Aorta (tissue), 5 donors: Measurements from ENCODE around the gene HOXB3. TPM values are rescaled to one million over a fixed set of nuclear protein-coding genes. Genes with fewer than 3 reads are reported as not detected.

ENCODE experiments used
- ATAC-seq: fragments of 200-7000 bp; cut with Tn5 transposase; one replicate; pipeline ENCODE4 v1.9.1; 2022; ENCODE audit warnings: moderate library complexity; ENCODE audit not compliant: low FRiP score
- DNase-seq, 2 donors: peaks; one replicate each; pipeline ENCODE4 v3.0.0-alpha.2; 2020
- H3K27ac ChIP-seq, 2 donors: one replicate each; pipeline ENCODE4 v1.5.1; 2013; ENCODE audit warnings: low read length in 2 of 2, mild to moderate bottlenecking in 2 of 2, moderate library complexity in 2 of 2, control low read depth in 1 of 2, inconsistent platforms in 1 of 2, low read depth in 1 of 2
- H3K27me3 ChIP-seq, 2 donors: one replicate each; pipeline ENCODE4 v1.6.1; 2013; ENCODE audit warnings: control low read depth in 1 of 2, low read length in 1 of 2, mild to moderate bottlenecking in 1 of 2, moderate library complexity in 1 of 2; ENCODE audit not compliant: insufficient read depth in 2 of 2, control insufficient read depth in 1 of 2
- H3K36me3 ChIP-seq, 2 donors: one replicate each; pipeline ENCODE4 v1.6.1; 2013; ENCODE audit warnings: control low read depth in 1 of 2, low read length in 1 of 2, mild to moderate bottlenecking in 1 of 2; ENCODE audit not compliant: insufficient read depth in 2 of 2, control insufficient read depth in 1 of 2
- H3K4me1 ChIP-seq, 2 donors: one replicate each; pipeline ENCODE4 v1.6.1; 2013; ENCODE audit warnings: low read length in 2 of 2, control low read depth in 1 of 2, mild to moderate bottlenecking in 1 of 2, moderate library complexity in 1 of 2; ENCODE audit not compliant: insufficient read depth in 2 of 2, control insufficient read depth in 1 of 2
- H3K4me3 ChIP-seq, 2 donors: one replicate each; pipeline ENCODE4 v1.5.1; 2013; ENCODE audit warnings: low read length in 2 of 2, control low read depth in 1 of 2, mild to moderate bottlenecking in 1 of 2
- H3K9me3 ChIP-seq: one replicate; pipeline ENCODE4 v1.6.1; 2013; ENCODE audit warnings: mild to moderate bottlenecking, low read length; ENCODE audit not compliant: control insufficient read depth
- WGBS, 2 donors: extraction: QIAGEN DNeasy Blood & Tissue Kit; methylation state at CpG; one replicate each; pipeline ENCODE4 v1.1.7; 2013; 5-methylcytosine and 5-hydroxymethylcytosine counted together
- intact Hi-C, 2 donors: fragments of 100-400 bp; cut with DNase I; formaldehyde crosslinking; loops; one replicate each; pipeline versions ENCODE4 v1.14.2 to v1.15.0; 2022
- polyA plus RNA-seq, 2 donors: library from polyadenylated mRNA; stranded (reverse); fragments of 200-250 nt; gene quantifications; one replicate each; pipeline ENCODE4 v1.2.3, GENCODE V29; 2013
- total RNA-seq, 2 donors: library from RNA; stranded (reverse); fragmentation: NEBNext Ultra II Directional; extraction: Animal tissue kit (Norgen Biotek cat#: 25700); gene quantifications; one replicate each; pipeline ENCODE4 v1.2.1, GENCODE V29; 2021
- donor health status: healthy with polysubstance abuse.
- donor health status: Bipolar disorder and iron deficiency.
- donor health status: DM: no; HTN: no; CAD: no.
- donor health status: DM: no; HTN: no; CAD: no.
- donor health status: DM: yes; HTN: yes; CAD: no.

Gene HOXB3
- total and polyA plus RNA-seq, 4 donors, result 2.4 to 62.9 (median 25.3) TPM

DNA sequence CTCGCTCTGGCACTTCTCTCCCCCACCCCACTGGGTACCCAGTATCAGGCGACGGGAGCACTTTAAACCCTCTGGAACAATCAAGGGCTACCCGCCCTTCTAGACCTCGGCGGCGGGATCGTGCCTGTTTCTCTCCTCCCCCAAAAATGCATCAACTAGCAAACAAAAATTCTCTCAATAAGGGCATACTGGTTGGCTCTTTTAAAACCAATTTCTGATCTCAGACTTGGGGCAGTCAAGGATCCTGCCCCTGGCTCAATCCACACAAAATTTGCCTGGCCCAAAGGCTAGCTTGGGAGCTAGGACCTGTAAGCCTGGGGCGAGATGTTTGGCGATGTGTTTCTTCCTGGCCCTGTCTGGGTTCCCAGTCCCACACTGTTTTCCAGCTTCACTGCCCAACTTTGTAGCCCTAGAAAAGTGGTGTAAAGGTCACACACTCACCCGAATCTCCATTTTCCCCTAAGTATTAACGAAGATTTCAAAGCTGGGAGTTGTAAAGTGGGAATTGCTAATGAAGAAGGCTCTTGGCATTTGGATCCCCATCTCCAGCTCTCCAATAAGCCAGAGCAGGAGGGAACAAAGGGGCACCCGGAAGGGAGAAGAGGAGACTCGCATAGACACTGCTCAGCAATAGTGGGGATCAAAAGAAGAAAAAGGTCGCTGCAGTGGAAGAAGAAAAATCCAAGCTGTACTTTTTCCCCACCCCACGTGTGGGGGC is 30.8 kb downstream of the HOXB3 start:
- H3K4me1 ChIP-seq, result no peaks in the 10 kb centered on the region
- WGBS, 2 donors, result 85 to 91% methylated on average over 16 of the region's 16 CpGs
- no peaks in the 10 kb centered on the region for H3K9me3 ChIP-seq
- no peak overlapping the region for H3K27ac ChIP-seq
- no peak overlapping the region for H3K4me3 ChIP-seq
- ATAC-seq (no peak), DNase-seq (no peak)
- intact Hi-C loops, result no loop called here
- H3K36me3 ChIP-seq, result no peaks in the 10 kb centered on the region
- H3K27me3 ChIP-seq, result no peaks in the 10 kb centered on the region

DNA sequence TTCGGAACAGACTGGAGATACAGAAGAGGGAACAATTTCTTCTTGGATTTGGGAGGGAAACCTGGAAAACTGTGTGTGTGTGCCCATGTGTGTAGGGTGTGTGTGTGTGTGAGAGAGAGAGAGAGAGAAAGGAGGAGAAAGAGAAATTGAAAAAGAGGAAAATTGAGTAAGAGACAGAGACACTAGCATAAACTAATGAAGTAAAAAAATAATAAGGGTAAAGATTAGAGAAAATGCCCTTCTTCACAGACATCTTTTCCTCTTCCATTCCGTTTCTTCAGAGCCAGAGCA is 31.3 kb downstream of the HOXB3 start:
- Histone ChIP-seq H3K4me1 (no peaks in the 10 kb centered on the region), H3K27me3 (no peaks in the 10 kb centered on the region), H3K27ac (no peak overlapping the region), H3K9me3 (no peaks in the 10 kb centered on the region), H3K36me3 (no peaks in the 10 kb centered on the region), H3K4me3 (no peak overlapping the region)
- ATAC-seq, result no peak
- 84 to 90% methylated on average over 2 of the region's 2 CpGs for WGBS, 2 donors
- intact Hi-C loops, result no loop called here
- no peak for DNase-seq

DNA sequence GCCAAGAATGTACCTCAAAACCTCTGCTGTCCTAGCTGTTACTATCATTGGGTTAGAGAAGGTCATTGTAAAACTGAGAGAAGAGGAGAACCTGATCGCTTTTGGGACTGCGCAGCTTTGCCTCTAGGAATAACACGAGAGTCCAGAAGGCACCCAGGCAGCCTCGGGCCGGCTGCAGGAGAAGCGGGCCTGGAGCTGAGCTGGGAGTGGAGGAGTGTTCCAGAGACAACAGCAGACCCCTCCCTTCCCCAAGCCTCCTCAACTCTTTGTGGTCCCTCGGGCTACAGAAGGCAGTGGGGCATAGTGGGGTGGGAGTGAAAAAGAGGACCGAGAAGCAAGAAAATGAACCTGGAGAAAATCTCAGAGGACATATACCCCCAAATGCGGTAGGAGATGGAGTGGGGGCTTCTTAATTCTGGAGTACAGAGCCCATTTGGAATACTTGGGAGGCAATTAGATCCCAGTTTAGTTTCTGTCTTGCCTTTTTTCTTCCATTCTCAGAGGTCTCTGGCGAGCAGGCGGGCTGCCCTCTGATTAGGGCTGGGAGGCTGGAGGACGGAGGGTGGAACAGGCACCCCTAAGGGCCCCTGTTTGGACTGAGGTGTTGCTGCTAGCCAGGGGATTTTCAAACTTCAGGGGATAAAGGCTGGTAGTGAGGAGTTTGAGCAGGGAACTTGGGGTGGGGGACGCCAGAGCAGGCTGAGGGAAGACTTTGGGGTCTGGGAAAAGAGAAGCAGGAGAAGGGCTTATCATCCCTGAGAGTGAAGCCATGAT is 31.8 kb downstream of the HOXB3 start:
- DNase-seq (no peak), ATAC-seq (no peak)
- H3K4me1 ChIP-seq, result no peaks in the 10 kb centered on the region
- WGBS, 2 donors, result 78 to 92% methylated on average over 13 of the region's 13 CpGs
- intact Hi-C loops, result no loop called here
- H3K27me3 ChIP-seq, result no peaks in the 10 kb centered on the region
- no peak overlapping the region for H3K27ac ChIP-seq
- no peaks in the 10 kb centered on the region for H3K36me3 ChIP-seq
- H3K9me3 ChIP-seq, result no peaks in the 10 kb centered on the region
- no peak overlapping the region for H3K4me3 ChIP-seq

DNA sequence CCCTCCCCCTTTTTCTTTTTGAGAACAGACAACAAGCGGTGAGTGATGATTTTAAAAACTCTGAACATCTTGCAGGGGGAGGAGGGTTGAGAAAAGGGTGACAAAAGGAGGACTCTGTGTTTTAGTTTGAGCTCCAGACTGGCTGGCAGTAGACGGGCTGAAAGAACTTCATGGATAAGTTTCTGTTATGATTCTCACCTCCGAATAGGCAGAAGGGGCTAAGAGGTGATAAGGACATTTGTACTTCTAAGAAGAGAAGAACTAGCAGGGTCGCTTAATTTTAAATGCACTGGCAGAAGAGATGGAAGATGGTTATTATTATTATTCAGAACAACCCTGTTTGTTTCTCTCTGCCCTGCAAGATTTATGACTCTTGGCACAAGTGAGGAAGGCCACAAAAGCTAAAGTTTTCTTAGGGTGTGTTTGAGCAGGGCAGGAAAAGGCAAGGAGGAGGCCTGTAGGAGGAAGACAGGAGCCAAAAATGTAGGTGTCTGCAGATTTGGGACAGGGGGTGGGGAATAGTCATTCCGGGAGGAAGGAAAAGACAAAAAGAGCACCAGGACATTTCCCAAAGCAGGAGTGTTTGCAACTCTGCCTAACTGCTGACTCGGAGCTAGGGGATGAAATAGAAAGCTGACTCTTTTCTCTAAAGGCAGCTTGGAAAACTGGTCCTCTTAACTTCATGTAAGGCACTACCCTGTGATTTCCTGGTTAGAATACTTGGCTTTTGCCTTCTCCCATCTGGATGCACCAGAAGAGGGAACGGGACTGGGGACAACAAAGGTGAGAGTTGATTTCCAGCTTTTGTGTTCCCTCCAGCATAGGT is 33.3 kb downstream of the HOXB3 start:
- Histone ChIP-seq H3K4me3 (no peak overlapping the region), H3K27ac (peak overlapping the region; percentile 47 to 72), H3K4me1 (no peaks in the 10 kb centered on the region), H3K36me3 (no peaks in the 10 kb centered on the region), H3K9me3 (no peaks in the 10 kb centered on the region), H3K27me3 (no peaks in the 10 kb centered on the region)
- ATAC-seq, result no peak
- intact Hi-C loops, result no loop called here
- WGBS, 2 donors, result 13 to 33% methylated on average over 7 of the region's 7 CpGs
- no peak for DNase-seq

DNA sequence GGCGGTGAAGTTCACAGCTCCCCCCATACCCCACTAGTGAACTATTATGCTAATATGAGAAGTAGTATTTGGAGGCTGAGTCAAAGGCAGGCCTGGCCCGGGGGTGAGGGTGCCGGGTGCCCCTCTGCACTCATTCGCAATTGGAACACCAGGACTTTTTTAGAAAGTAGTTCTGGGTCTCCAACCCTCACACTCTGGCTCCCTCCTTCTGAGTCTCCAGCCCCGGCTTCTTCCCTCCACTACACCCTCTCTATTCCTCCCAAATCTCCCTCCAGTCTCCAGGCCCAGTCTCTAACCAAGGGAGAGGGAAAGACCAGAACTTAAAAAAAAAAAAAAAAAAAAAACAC is 33.8 kb downstream of the HOXB3 start:
- WGBS, 2 donors, result 31 to 51% methylated on average over 5 of the region's 5 CpGs
- DNase-seq (no peak), ATAC-seq (no peak)
- Histone ChIP-seq H3K36me3 (no peaks in the 10 kb centered on the region), H3K27ac (peak overlapping the region in 1 of 2 donors; percentile 7), H3K4me3 (no peak overlapping the region), H3K27me3 (no peaks in the 10 kb centered on the region), H3K4me1 (no peaks in the 10 kb centered on the region), H3K9me3 (no peaks in the 10 kb centered on the region)
- intact Hi-C loops, result no loop called here

DNA sequence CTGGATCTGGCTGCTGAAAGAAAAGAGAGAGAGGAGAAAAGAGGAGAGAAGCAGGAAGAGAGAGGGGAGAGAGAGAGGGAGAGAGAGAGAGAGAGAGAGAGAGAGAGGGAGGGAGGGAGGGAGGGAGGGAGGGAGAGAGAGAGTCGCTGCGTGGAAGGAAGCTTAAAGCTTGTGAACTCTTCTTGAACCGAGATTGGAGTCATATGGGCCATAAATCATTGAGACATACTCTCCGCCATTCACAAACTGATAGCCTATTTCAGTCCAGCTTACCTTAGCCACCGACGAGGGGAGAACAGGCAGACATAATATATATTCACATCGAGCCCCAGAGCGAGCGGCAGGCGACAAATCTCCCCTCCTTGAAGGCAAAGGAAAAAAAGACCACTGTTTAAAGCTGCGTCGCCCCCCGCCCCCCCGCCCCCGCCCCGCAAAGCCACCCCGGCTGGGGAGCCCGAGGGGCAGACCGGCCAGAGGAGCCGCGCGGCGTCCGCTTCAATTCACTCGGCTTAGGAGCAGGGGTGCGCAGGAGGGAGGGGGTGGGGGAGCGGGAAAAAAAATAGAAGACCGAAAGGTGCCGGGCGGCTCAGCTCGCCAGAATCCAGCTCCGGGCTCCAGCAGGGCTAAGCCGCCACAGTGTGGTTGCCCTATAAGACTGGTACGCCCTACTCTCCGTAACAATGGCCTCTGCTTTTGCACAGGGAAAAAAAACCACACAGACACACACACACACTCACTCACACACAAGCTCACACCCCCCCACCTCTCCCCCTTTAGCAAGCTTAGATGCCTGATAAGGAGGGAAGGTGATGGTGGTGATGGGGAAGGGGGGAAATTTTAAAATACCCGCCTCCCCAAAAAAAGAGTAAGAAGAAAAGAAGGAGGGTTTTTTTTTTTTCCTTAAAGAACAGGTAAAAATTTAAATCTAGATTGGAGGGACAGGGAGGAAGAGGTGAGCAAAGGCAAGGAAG is 34.5 kb downstream of the HOXB3 start:
- H3K27me3 ChIP-seq, result no peaks in the 10 kb centered on the region
- no peaks in the 10 kb centered on the region for H3K4me1 ChIP-seq
- DNase-seq, result no peak
- H3K27ac ChIP-seq, result peak overlapping the region; percentile 48 to 91
- no peaks in the 10 kb centered on the region for H3K36me3 ChIP-seq
- peak overlapping the region; percentile 48 to 79 for H3K4me3 ChIP-seq
- intact Hi-C loops, result no loop called here
- 4% methylated on average over 32 to 36 of the region's 36 CpGs for WGBS, 2 donors
- peak; percentile 54 for ATAC-seq
- H3K9me3 ChIP-seq, result no peaks in the 10 kb centered on the region

DNA sequence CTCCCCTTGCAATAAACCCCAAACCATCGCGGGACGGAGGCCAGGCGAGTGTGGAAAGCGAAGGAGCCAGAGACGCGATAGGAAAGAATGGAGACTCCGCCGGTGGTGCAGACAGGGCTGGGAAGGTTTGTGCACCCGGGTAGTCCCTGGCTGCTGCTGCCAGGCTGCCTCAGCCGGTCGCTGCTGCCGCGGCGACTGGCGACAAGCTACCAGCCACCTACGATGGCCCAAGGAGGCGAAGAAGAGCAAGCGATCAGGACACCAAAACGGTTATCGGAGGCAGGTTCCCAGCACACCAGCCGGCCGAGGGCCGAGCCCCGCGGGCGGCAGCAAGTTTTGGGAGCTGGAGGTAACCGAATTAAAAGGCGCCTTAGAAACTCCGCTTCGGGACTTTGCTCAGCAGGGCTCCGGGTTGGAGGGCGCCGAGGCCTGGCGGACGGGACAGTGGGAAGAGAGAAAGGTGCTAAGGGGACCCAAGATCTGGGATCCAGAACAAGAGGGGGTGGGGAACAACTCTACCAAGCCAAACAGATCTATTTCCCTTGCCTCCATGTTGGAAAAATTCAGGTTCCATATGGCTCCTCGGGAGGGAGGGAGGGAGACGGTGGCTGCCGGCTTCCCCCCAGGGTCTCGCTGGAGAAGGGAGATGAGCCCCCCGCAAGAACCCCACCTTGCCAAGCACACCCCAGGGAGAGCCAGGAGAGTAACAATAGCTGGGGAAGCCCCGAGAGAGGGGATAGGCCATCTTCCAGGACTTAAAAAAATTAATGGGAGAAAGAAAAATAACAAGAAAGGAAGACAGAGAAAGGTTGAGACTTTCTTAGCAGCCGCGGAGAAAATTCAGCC is 35.4 kb downstream of the HOXB3 start:
- Histone ChIP-seq H3K27ac (peak overlapping the region; percentile 50 to 85), H3K36me3 (no peaks in the 10 kb centered on the region), H3K4me3 (peak overlapping the region; percentile 8 to 60), H3K27me3 (no peaks in the 10 kb centered on the region), H3K4me1 (no peaks in the 10 kb centered on the region), H3K9me3 (no peaks in the 10 kb centered on the region)
- DNase-seq, result no peak
- WGBS, 2 donors, result 3 to 11% methylated on average over 44 of the region's 44 CpGs
- ATAC-seq, result no peak
- intact Hi-C loops, result no loop called here
